ENCODE results near the gene LAMC2. TPM values are rescaled to one million over a fixed set of nuclear protein-coding genes. Genes with fewer than 3 reads are reported as not detected.

The LAMC2 gene
- total and polyA plus RNA-seq, 2 of the 8 experiments (the other 6 are each of a cell fraction or from before 2014, with no cell fraction given), result 4.6 to 12.9 TPM

DNA sequence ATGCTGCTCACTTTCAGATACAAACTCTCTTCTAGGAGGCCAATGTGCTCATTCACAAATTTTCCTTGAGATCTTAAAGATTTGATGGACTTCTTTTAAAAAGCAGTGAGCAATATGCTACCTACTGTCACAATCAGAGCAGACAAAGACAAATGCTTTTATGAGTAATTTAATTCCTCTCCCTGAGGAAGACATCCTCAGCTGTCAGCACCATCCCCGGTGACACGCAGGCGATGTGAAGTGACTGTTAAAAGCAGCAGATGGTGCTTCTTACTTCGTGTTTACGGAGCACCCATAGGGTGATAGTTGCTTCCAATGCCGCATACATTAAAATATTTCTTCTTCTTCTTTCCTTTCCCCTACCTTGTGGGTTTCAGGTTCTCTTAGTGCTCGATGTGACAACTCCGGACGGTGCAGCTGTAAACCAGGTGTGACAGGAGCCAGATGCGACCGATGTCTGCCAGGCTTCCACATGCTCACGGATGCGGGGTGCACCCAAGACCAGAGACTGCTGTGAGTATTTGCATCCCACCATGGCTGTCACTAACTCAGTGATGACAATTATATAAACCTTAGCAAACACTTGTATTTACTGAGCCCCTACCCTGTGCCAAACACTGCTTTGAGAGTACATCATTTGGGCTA is 29.1 kb downstream of the LAMC2 start:
- Histone ChIP-seq H2BK15ac (ENCODE audit: low read length) (no peak overlapping the region), H3K18ac (ENCODE audit: extremely low read depth, low read length) (no peak overlapping the region), H3K4me1 (replicated peaks in 1 of 4; ENCODE audit: control insufficient read depth in 3 of 4, insufficient read depth in 4 of 4, low read length in 3 of 4) (peaks cover 0 to 6% (median 3%) of the 10 kb centered on the region in 4 experiments; a peak in 2 of 7 replicates), H2BK20ac (ENCODE audit: low read length) (no peak overlapping the region), H3K56ac (replicated peaks; ENCODE audit: insufficient read length, low read depth, low read length) (no peak overlapping the region), H3K4me3 (ENCODE audit: extremely low read depth in 1 of 4, insufficient read depth in 2 of 4, low read depth in 3 of 4, low read length in 4 of 4) (no peak overlapping the region), H4K5ac (ENCODE audit: insufficient read length, low read depth, low read length) (no peak overlapping the region), H2BK12ac (ENCODE audit: low read depth, low read length) (no peak overlapping the region), H2BK120ac (replicated peaks; ENCODE audit: low read depth, low read length) (no peak overlapping the region), H3K27me3 (replicated peaks in 1 of 4; ENCODE audit: control insufficient read depth in 3 of 4, extremely low read depth in 1 of 4, insufficient read depth in 3 of 4, low read length in 3 of 4) (no peaks in the 10 kb centered on the region; a peak in 1 of 7 replicates), H3K4ac (replicated peaks; ENCODE audit: insufficient read length, low read depth, low read length) (no peak overlapping the region), H3K79me2 (ENCODE audit: control insufficient read depth in 1 of 2, insufficient read depth in 2 of 2, low read length in 2 of 2) (no peaks in the 10 kb centered on the region), H3K4me2 (ENCODE audit: insufficient read depth in 1 of 2, low read depth in 2 of 2, low read length in 2 of 2) (no peak overlapping the region), H3K23me2 (ENCODE audit: low read depth, low read length) (no peaks in the 10 kb centered on the region), H3K27ac (ENCODE audit: low read depth, low read length) (no peak overlapping the region), H3K9me3 (ENCODE audit: insufficient read depth in 2 of 2, low read depth in 1 of 2, low read length in 1 of 2) (no peaks in the 10 kb centered on the region), H2AK5ac (ENCODE audit: low read depth, low read length) (no peak overlapping the region), H4K8ac (ENCODE audit: extremely low read depth, insufficient read depth, low read length) (no peak overlapping the region), H3K14ac (ENCODE audit: insufficient read length) (no peak overlapping the region), H3K79me1 (ENCODE audit: low read depth, low read length) (no peaks in the 10 kb centered on the region), H2AFZ (ENCODE audit: low read length) (no peak overlapping the region), H4K91ac (replicated peaks; ENCODE audit: insufficient read length, low read length) (no peak overlapping the region), H3K23ac (ENCODE audit: insufficient read length) (no peak overlapping the region), H3K9ac (replicated peaks in 1 of 4; ENCODE audit: extremely low read depth in 1 of 4, low read depth in 3 of 4, low read length in 3 of 4) (no peak overlapping the region), H2BK5ac (ENCODE audit: low read depth, low read length) (no peak overlapping the region), H3K36me3 (ENCODE audit: control insufficient read depth in 2 of 4, insufficient read depth in 4 of 4, low read length in 3 of 4) (no peaks in the 10 kb centered on the region), H4K20me1 (replicated peaks in 1 of 2; ENCODE audit: control insufficient read depth in 1 of 2, insufficient read depth in 2 of 2, low read length in 2 of 2) (no peaks in the 10 kb centered on the region)
- TF ChIP-seq POLR2A (IDR thresholded peaks at IDR 0.05; ENCODE audit: control extremely low read depth in 1 of 2, low read depth in 2 of 2, low read length in 2 of 2) (no peak), RFX5 (IDR thresholded peaks at IDR 0.05; ENCODE audit: borderline replicate concordance, low read depth, low read length) (no peak), EZH2 (IDR thresholded peaks at IDR 0.05; ENCODE audit: low read depth, low read length, severe bottlenecking) (no peak), CEBPB (IDR thresholded peaks at IDR 0.05; ENCODE audit: low read depth, low read length) (no peak), MAFK (IDR thresholded peaks at IDR 0.05; ENCODE audit: low read depth, low read length) (no peak), NANOG (IDR thresholded peaks at IDR 0.05; ENCODE audit: insufficient read depth, low read depth, low read length, poor library complexity, severe bottlenecking) (no peak), EP300 (IDR thresholded peaks at IDR 0.05; ENCODE audit: borderline replicate concordance in 1 of 2, low read depth in 2 of 2, low read length in 2 of 2) (no peak), TAF1 (IDR thresholded peaks at IDR 0.05; ENCODE audit: low read depth, low read length) (no peak), TAF7 (optimal IDR thresholded peaks at IDR 0.05; ENCODE audit: borderline replicate concordance, low read depth, low read length) (no peak), SP4 (IDR thresholded peaks at IDR 0.05; ENCODE audit: low read length) (no peak), CREB1 (IDR thresholded peaks at IDR 0.05) (no peak), POU5F1 (IDR thresholded peaks at IDR 0.05; ENCODE audit: low read depth, low read length) (no peak)
- ChIA-PET POLR2A (ENCODE audit: partially characterized antibody) (interaction anchor here (0.9 to 1.2 kb wide), 2 partner anchors 13 to 14 kb away, joined by 3 read pairs; no protein-coding TSS in a partner anchor), CTCF (ENCODE audit: partially characterized antibody) (interaction anchor here (2.9 to 9.7 kb wide), 2 partner anchors 12 to 20 kb away, joined by 15 to 86 read pairs; no protein-coding TSS in a partner anchor)
- FAIRE-seq, result no peak
- DNase-seq (ENCODE audit: low read depth in 1 of 2, low spot score in 2 of 2), result no peak
- WGBS, 2 experiments (ENCODE audit: extremely low coverage in 1 of 2, insufficient coverage in 1 of 2, insufficient read length in 1 of 2, insufficient replicate concordance in 2 of 2, low coverage in 1 of 2, low lambda C conversion rate in 2 of 2, missing lambda C conversion rate in 1 of 2), result 91% methylated on average over 13 of the region's 13 CpGs; no CpG with 5 or more reads in 1 of the 2 experiments
